GM23248 (cell line): Measurements from ENCODE around the gene BLOC1S3. TPM values are rescaled to one million over a fixed set of nuclear protein-coding genes. Genes with fewer than 3 reads are reported as not detected.

ENCODE experiments used
- DNase-seq: peaks from one replicate; pipeline ENCODE4 v3.0.0-alpha.2; 2015
- H2AFZ ChIP-seq: fragments of 200-600 bp; sonication (generic); 2 replicates; pipeline ENCODE4 v1.6.1; 2016; ENCODE audit warnings: antibody characterized with exemption
- H3F3A ChIP-seq: fragments of 200-600 bp; sonication (generic); 2 replicates; pipeline ENCODE4 v1.6.1; 2016; ENCODE audit warnings: mild to moderate bottlenecking, antibody characterized with exemption, mixed run types; ENCODE audit not compliant: insufficient read depth
- H3K27ac ChIP-seq: fragments of 200-600 bp; sonication (generic); 2 replicates; pipeline ENCODE4 v1.5.1; 2016; ENCODE audit warnings: mild to moderate bottlenecking
- H3K27me3 ChIP-seq: fragments of 200-600 bp; sonication (generic); replicated peaks from 2 replicates; pipeline ENCODE4 v1.6.1; 2016; ENCODE audit warnings: mild to moderate bottlenecking; ENCODE audit not compliant: insufficient read depth
- H3K36me3 ChIP-seq: fragments of 200-600 bp; sonication (generic); 2 replicates; pipeline ENCODE4 v1.6.1; 2016; ENCODE audit warnings: low read depth, mild to moderate bottlenecking
- H3K4me1 ChIP-seq: fragments of 200-600 bp; sonication (generic); 2 replicates; pipeline ENCODE4 v1.6.1; 2016; ENCODE audit warnings: mild to moderate bottlenecking; ENCODE audit not compliant: insufficient read depth
- H3K4me2 ChIP-seq: fragments of 200-600 bp; sonication (generic); one replicate; pipeline ENCODE4 v1.6.1; 2016; ENCODE audit warnings: mild to moderate bottlenecking; ENCODE audit not compliant: unreplicated experiment
- H3K4me3 ChIP-seq: fragments of 200-600 bp; sonication (generic); 2 replicates; pipeline ENCODE4 v1.5.1; 2016; ENCODE audit warnings: mild to moderate bottlenecking
- H3K79me2 ChIP-seq: fragments of 200-600 bp; sonication (generic); 2 replicates; pipeline ENCODE4 v1.6.1; 2016; ENCODE audit warnings: mild to moderate bottlenecking; ENCODE audit not compliant: insufficient read depth
- H3K9ac ChIP-seq: fragments of 200-600 bp; sonication (generic); 2 replicates; pipeline ENCODE4 v1.6.1; 2016; ENCODE audit warnings: mild to moderate bottlenecking
- H3K9me2 ChIP-seq: fragments of 200-600 bp; sonication (generic); 2 replicates; pipeline ENCODE4 v1.6.1; 2016; ENCODE audit warnings: mixed run types, mild to moderate bottlenecking, moderate library complexity; ENCODE audit not compliant: insufficient read depth
- H3K9me3 ChIP-seq: fragments of 200-600 bp; sonication (generic); one replicate; pipeline ENCODE4 v1.6.1; 2017; ENCODE audit warnings: low read depth
- H4K20me1 ChIP-seq: fragments of 200-600 bp; sonication (generic); 2 replicates; pipeline ENCODE4 v1.6.0; 2016; ENCODE audit not compliant: insufficient read depth
- EZH2 ChIP-seq: fragments of 200-600 bp; sonication (generic); IDR thresholded peaks from 2 replicates; pipeline ENCODE4 v1.6.1; 2018; ENCODE audit warnings: antibody characterized with exemption, mild to moderate bottlenecking; ENCODE audit not compliant: insufficient read depth, poor library complexity, severe bottlenecking
- EZH2phosphoT487 ChIP-seq: fragments of 200-600 bp; sonication (generic); IDR thresholded peaks from 2 replicates; pipeline ENCODE4 v1.6.1; 2018; ENCODE audit warnings: antibody characterized with exemption, moderate library complexity, mild to moderate bottlenecking, low read depth; ENCODE audit not compliant: insufficient read depth
- WGBS, 2 experiments: methylation state at CpG; one replicate each; pipeline ENCODE4 v1.1.6; 2015 to 2017; ENCODE audit warnings: low lambda C conversion rate in 2 of 2, low coverage in 1 of 2; ENCODE audit errors: missing lambda C conversion rate in 2 of 2; 5-methylcytosine and 5-hydroxymethylcytosine counted together
- in situ Hi-C: fragments of 300-500 bp; cut with MboI; formaldehyde crosslinking; loops from 2 replicates; pipeline ENCODE4 v1.15.0; 2020
- polyA plus RNA-seq: library from polyadenylated mRNA; unstranded; fragments of >200 nt; fragmentation: Nextera tagmentation; extraction: Ambion mirVana; gene quantifications from 2 replicates; pipeline ENCODE4 v1.2.1, GENCODE V29; 2016
- total RNA-seq: library from RNA; depleted of rRNA; stranded (reverse); fragments of >200 nt; shearing (Covaris generic); gene quantifications from 2 replicates; pipeline ENCODE4 v1.2.3, GENCODE V29; 2014

The BLOC1S3 gene
- total and polyA plus RNA-seq, 2 experiments from 2014 or later, result 4.3 to 7.2 TPM

DNA sequence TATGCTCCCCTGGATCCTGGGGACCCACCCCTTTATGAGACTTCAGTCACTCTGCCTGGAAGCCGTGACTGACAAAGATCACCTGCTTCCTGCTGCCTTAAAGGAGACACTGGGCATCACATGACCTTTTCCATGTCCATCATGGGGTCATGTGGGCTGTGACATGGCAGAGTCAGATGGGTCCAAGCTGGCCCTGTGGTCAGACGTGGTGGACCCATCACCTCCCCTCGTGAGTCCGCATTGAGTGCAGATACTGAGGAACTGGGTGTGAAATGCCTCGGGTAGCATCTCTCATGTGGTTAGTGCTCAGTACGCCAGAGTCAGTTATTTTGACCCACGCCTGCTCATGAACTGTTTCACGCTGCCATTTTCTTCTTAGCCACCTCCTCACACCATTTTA, 44.9 kb upstream of the BLOC1S3 start:
- no peaks in the 10 kb centered on the region for H3K36me3 ChIP-seq
- WGBS, 2 experiments, result 86% methylated on average over 8 of the region's 8 CpGs
- no peak for DNase-seq

DNA sequence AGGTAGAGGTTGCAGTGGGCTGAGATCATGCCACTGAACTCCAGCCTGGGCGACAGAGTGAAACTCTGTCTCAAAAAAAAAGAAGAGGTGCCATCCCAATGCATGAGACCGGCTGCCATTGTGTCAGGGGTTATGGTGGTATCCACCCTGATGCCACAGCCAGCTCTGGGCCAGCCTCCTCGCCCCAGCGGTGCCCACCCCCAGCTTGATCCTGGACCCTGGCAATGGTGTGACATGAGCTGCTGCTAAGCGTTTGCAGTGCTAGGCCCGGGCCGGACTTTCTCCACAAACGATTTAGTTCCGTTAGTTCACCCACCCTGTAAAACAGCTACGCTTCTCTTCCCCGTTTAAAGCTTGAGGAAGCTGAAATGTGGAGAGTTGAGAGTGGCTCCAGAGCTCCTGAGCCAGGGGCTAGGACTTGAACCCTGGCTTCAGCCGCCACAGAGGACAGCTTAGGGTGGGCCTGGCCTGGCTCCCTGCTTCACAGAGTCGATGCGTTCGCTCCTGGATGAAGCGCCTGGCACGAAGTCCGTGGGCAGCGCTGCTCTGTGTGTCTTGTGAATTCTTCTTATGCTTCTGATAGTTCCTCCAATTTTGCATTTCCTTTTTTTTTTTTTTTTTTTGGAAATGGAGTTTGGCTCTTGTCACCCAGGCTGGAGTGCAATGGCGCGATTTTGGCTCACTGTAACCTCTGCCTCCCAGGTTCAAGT, 43.3 kb upstream of the BLOC1S3 start:
- Histone ChIP-seq H3K27ac (no peak overlapping the region), H3K27me3 (no peaks in the 10 kb centered on the region), H3K4me1 (no peaks in the 10 kb centered on the region), H4K20me1 (no peaks in the 10 kb centered on the region), H3K4me2 (no peak overlapping the region), H3K9me3 (no peaks in the 10 kb centered on the region), H3K36me3 (no peaks in the 10 kb centered on the region), H3K4me3 (no peak overlapping the region), H2AFZ (no peak overlapping the region), H3F3A (no peaks in the 10 kb centered on the region), H3K9ac (no peak overlapping the region), H3K79me2 (peaks cover 55% of the 10 kb centered on the region), H3K9me2 (no peaks in the 10 kb centered on the region)
- in situ Hi-C loops, result no loop called here
- no peak for TF ChIP-seq EZH2
- TF ChIP-seq EZH2phosphoT487, result no peak
- no peak for DNase-seq
- 95 to 97% methylated on average over 21 of the region's 21 CpGs for WGBS, 2 experiments

More for the DNA sequence above, 44.9 kb upstream of the BLOC1S3 start:
- no peaks in the 10 kb centered on the region for H3K4me1 ChIP-seq
- no peaks in the 10 kb centered on the region for H3K9me2 ChIP-seq
- H3K4me2 ChIP-seq, result no peak overlapping the region
- no peaks in the 10 kb centered on the region for H3F3A ChIP-seq
- no peak overlapping the region for H3K27ac ChIP-seq
- in situ Hi-C loops, result no loop called here
- no peaks in the 10 kb centered on the region for H4K20me1 ChIP-seq
- no peaks in the 10 kb centered on the region for H3K27me3 ChIP-seq
- TF ChIP-seq EZH2phosphoT487 (no peak), EZH2 (no peak)
- no peak overlapping the region for H2AFZ ChIP-seq
- no peak overlapping the region for H3K9ac ChIP-seq
- no peaks in the 10 kb centered on the region for H3K9me3 ChIP-seq
- H3K79me2 ChIP-seq, result peaks cover 71% of the 10 kb centered on the region
- H3K4me3 ChIP-seq, result no peak overlapping the region

DNA sequence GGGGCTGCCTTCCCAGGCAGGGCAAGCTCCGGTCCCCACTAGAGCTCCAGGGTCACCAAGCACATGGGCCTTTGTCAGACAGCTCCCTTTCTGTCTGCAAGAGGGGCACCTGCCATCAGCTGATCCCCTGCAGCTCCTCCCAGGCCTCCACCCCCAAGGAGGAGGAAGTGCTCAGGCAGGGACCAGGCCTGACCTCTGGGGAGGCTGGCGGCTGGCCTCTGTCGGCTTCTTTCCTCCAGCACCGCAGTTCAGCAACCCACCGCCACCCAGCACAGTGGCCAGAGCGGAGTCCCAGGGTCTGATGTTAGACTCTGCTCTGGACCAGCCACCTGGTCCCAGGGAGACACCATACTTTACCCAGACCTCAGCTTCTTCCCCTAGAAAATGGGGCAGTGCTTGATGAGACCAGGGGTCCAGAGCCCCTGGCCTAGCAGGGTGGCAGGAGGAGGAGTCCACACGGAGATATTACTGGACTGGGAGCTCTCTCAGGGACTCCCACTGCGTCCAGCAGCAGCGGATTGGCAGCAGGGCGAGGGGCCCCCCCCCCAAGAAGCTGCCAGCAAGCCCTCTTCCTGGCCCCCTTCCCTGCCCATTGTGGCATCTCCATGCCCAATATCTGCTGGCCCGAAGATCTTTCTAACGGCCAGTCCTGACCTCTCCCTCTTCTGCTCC, 41.9 kb upstream of the BLOC1S3 start:
- in situ Hi-C loops, result no loop called here
- no peak overlapping the region for H3K27ac ChIP-seq
- H3K9ac ChIP-seq, result no peak overlapping the region
- H3F3A ChIP-seq, result no peaks in the 10 kb centered on the region
- no peaks in the 10 kb centered on the region for H3K4me1 ChIP-seq
- H3K36me3 ChIP-seq, result no peaks in the 10 kb centered on the region
- H4K20me1 ChIP-seq, result no peaks in the 10 kb centered on the region
- WGBS, 2 experiments, result 96 to 98% methylated on average over 12 of the region's 12 CpGs
- no peak overlapping the region for H3K4me2 ChIP-seq
- no peaks in the 10 kb centered on the region for H3K9me2 ChIP-seq
- H3K27me3 ChIP-seq, result no peaks in the 10 kb centered on the region
- H3K79me2 ChIP-seq, result peaks cover 47% of the 10 kb centered on the region
- H3K4me3 ChIP-seq, result no peak overlapping the region
- no peak for TF ChIP-seq EZH2phosphoT487
- TF ChIP-seq EZH2, result no peak
- H2AFZ ChIP-seq, result no peak overlapping the region
- no peaks in the 10 kb centered on the region for H3K9me3 ChIP-seq
- no peak for DNase-seq

DNA sequence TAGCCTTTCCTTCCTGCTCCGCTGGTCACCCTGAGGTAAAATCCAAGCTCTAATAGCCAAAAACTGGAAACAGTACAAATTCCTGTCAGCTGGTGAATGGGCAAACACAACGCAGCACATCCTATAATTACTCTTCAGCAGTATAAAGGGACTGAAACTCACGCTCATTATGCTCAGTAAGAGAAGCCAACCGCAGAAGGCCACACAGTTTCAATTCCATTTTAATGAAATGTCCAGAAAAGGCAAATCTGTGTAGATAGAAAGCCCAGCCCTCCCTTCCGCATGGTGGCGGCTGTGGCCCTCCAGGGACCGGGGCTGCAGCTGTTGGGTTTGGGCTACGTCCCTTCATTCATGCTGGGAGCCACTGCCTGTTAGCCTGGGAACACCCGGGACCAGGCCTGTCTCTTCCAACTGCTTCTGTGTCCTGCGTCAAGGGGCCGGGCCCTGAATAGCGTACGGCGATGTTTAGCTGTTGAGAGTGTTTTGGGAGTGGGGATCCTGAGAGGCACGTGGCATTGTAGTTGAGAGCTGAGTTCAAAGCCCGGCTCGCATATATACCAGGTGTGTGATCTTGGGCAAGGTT, 41.3 kb upstream of the BLOC1S3 start:
- no peak overlapping the region for H3K4me3 ChIP-seq
- H3K4me1 ChIP-seq, result no peaks in the 10 kb centered on the region
- no peak overlapping the region for H3K4me2 ChIP-seq
- no peaks in the 10 kb centered on the region for H3F3A ChIP-seq
- no peak for DNase-seq
- no peaks in the 10 kb centered on the region for H3K9me2 ChIP-seq
- H3K9ac ChIP-seq, result no peak overlapping the region
- no peaks in the 10 kb centered on the region for H3K9me3 ChIP-seq
- H2AFZ ChIP-seq, result no peak overlapping the region
- in situ Hi-C loops, result no loop called here
- no peak overlapping the region for H3K27ac ChIP-seq
- no peaks in the 10 kb centered on the region for H3K27me3 ChIP-seq
- H3K36me3 ChIP-seq, result no peaks in the 10 kb centered on the region
- TF ChIP-seq EZH2 (no peak), EZH2phosphoT487 (no peak)
- H3K79me2 ChIP-seq, result peaks cover 40% of the 10 kb centered on the region
- no peaks in the 10 kb centered on the region for H4K20me1 ChIP-seq
- 94 to 96% methylated on average over 17 of the region's 17 CpGs for WGBS, 2 experiments
